Liver (tissue), 9 donors: ENCODE data around the gene TCEA2. TPM values are rescaled to one million over a fixed set of nuclear protein-coding genes. Genes with fewer than 3 reads are reported as not detected.

ENCODE experiments used
- DNase-seq: peaks from one replicate; pipeline ENCODE4 v3.0.0-alpha.2; 2017; ENCODE audit warnings: low spot score
- H3K27ac ChIP-seq, 2 donors: one replicate each; pipeline ENCODE4 v1.7.0; 2013; ENCODE audit warnings: inconsistent platforms in 2 of 2, low read length in 2 of 2, control low read depth in 1 of 2, low read depth in 1 of 2, mild to moderate bottlenecking in 1 of 2
- H3K27me3 ChIP-seq, 4 donors: one replicate each; pipeline versions ENCODE4 v1.6.1 to v1.7.0; 2013; ENCODE audit warnings: low read length in 3 of 4, inconsistent platforms in 1 of 4, mild to moderate bottlenecking in 1 of 4, moderate library complexity in 1 of 4; ENCODE audit not compliant: control insufficient read depth in 4 of 4, insufficient read depth in 4 of 4
- H3K36me3 ChIP-seq, 4 donors: one replicate each; pipeline versions ENCODE4 v1.6.1 to v1.7.0; 2013; ENCODE audit warnings: low read length in 3 of 4, mild to moderate bottlenecking in 3 of 4, low read depth in 1 of 4, moderate library complexity in 1 of 4; ENCODE audit not compliant: control insufficient read depth in 4 of 4, insufficient read depth in 3 of 4
- H3K4me1 ChIP-seq, 4 donors: one replicate each; pipeline versions ENCODE4 v1.6.1 to v1.7.0; 2013; ENCODE audit warnings: low read length in 3 of 4, mild to moderate bottlenecking in 3 of 4, moderate library complexity in 1 of 4; ENCODE audit not compliant: control insufficient read depth in 4 of 4, insufficient read depth in 4 of 4
- H3K4me3 ChIP-seq, 3 donors: one replicate each; pipeline versions ENCODE4 v1.6.1 to v1.7.0; 2013; ENCODE audit warnings: low read length in 3 of 3, control low read depth in 1 of 3, low read depth in 1 of 3, mild to moderate bottlenecking in 1 of 3
- H3K9ac ChIP-seq, 2 donors: one replicate each; pipeline ENCODE4 v1.7.0; 2013; ENCODE audit warnings: low read length in 2 of 2, mild to moderate bottlenecking in 2 of 2, moderate library complexity in 2 of 2, control low read depth in 1 of 2, low read depth in 1 of 2
- H3K9me3 ChIP-seq, 4 donors: one replicate each; pipeline versions ENCODE4 v1.6.1 to v1.7.0; 2013; ENCODE audit warnings: low read length in 3 of 4; ENCODE audit not compliant: control insufficient read depth in 4 of 4
- EGR1 ChIP-seq, 2 donors: IDR thresholded peaks; 2 replicates each; pipeline ENCODE4 v1.6.1; 2016 to 2018; ENCODE audit warnings: antibody characterized with exemption in 2 of 2, low read depth in 2 of 2
- FOXA1 ChIP-seq: IDR thresholded peaks from 2 replicates; pipeline ENCODE4 v1.6.1; 2016; ENCODE audit warnings: antibody characterized with exemption
- FOXA2 ChIP-seq: IDR thresholded peaks from 2 replicates; pipeline ENCODE4 v1.6.1; 2016; ENCODE audit warnings: antibody characterized with exemption
- GABPA ChIP-seq, 2 donors: IDR thresholded peaks in 1 of 2; conservative IDR thresholded peaks in 1 of 2; 2 replicates each; pipeline ENCODE4 v1.6.1; 2016; ENCODE audit warnings: antibody characterized with exemption in 2 of 2, mild to moderate bottlenecking in 1 of 2, moderate library complexity in 1 of 2
- HNF4A ChIP-seq, 2 donors: conservative IDR thresholded peaks; 2 replicates each; pipeline ENCODE4 v1.6.1; 2016; ENCODE audit warnings: antibody characterized with exemption in 2 of 2, mild to moderate bottlenecking in 2 of 2
- HNF4G ChIP-seq: IDR thresholded peaks from 2 replicates; pipeline ENCODE4 v1.6.1; 2016; ENCODE audit warnings: antibody characterized with exemption
- JUND ChIP-seq, 2 donors: IDR thresholded peaks; 2 replicates each; pipeline ENCODE4 v1.6.1; 2016; ENCODE audit warnings: antibody characterized with exemption in 2 of 2
- NR2F2 ChIP-seq: IDR thresholded peaks from 2 replicates; pipeline ENCODE4 v1.6.1; 2016; ENCODE audit warnings: antibody characterized with exemption
- RAD21 ChIP-seq, 2 donors: IDR thresholded peaks; 2 replicates each; pipeline ENCODE4 v1.6.1; 2016; ENCODE audit warnings: antibody characterized with exemption in 2 of 2, mild to moderate bottlenecking in 2 of 2
- RXRA ChIP-seq, 2 donors: IDR thresholded peaks; 2 replicates each; pipeline ENCODE4 v1.6.1; 2017 to 2018; ENCODE audit warnings: antibody characterized with exemption in 2 of 2, mild to moderate bottlenecking in 1 of 2
- SP1 ChIP-seq: IDR thresholded peaks from 2 replicates; pipeline ENCODE4 v1.6.1; 2018; ENCODE audit warnings: antibody characterized with exemption, mild to moderate bottlenecking
- TAF1 ChIP-seq: conservative IDR thresholded peaks from 2 replicates; pipeline ENCODE4 v1.6.1; 2016; ENCODE audit warnings: antibody characterized with exemption, mild to moderate bottlenecking
- YY1 ChIP-seq: IDR thresholded peaks from 2 replicates; pipeline ENCODE4 v1.6.1; 2016; ENCODE audit warnings: antibody characterized with exemption, mild to moderate bottlenecking
- WGBS: extraction: QIAGEN DNeasy Blood & Tissue Kit; methylation state at CpG from one replicate; pipeline ENCODE4 v1.1.7; 2013; 5-methylcytosine and 5-hydroxymethylcytosine counted together
- polyA plus RNA-seq, 2 donors: library from polyadenylated mRNA; stranded (reverse) in 1 of 2; unstranded in 1 of 2; fragments of 200-250 nt in 1 of 2; fragments of >200 nt in 1 of 2; fragmentation: Nextera tagmentation in 1 of 2; extraction: Ambion mirVana in 1 of 2; gene quantifications; one replicate each; pipeline versions ENCODE4 v1.2.1 to v1.2.3, GENCODE V29; 2013 to 2015
- total RNA-seq, 2 donors: library from RNA; depleted of rRNA; stranded (reverse); fragments of >200 nt; gene quantifications; one replicate each; pipeline ENCODE4 v1.2.3, GENCODE V29; 2014
- TF ChIP-seq, protein P1 (sequence below): fragments of 150-350 bp; IDR thresholded peaks from 2 replicates; pipeline ENCODE4 v1.5.1; 2017; ENCODE audit warnings: improper control_type of control experiment, low read depth, low read length; ENCODE audit not compliant: missing input control
- TF ChIP-seq, protein P2 (sequence below): IDR thresholded peaks from 2 replicates; pipeline ENCODE4 v1.6.1; 2016; ENCODE audit warnings: antibody characterized with exemption
- TF ChIP-seq, protein P3 (sequence below): IDR thresholded peaks from 2 replicates; pipeline ENCODE4 v1.6.1; 2016; ENCODE audit warnings: antibody characterized with exemption
- TF ChIP-seq, protein P4 (sequence below): IDR thresholded peaks from 2 replicates; pipeline ENCODE4 v1.6.1; 2016; ENCODE audit warnings: antibody characterized with exemption
- TF ChIP-seq, protein P5 (sequence below): IDR thresholded peaks from 2 replicates; pipeline ENCODE4 v1.6.1; 2016; ENCODE audit warnings: antibody characterized with exemption, mild to moderate bottlenecking
- donor health status: healthy.
- donor health status: healthy.
- donor health status: healthy.
- donor health status: healthy.
- donor health status: healthy.

TCEA2 gene
- total and polyA plus RNA-seq, 4 donors: 4.6 to 22.6 (median 11.8) TPM

DNA sequence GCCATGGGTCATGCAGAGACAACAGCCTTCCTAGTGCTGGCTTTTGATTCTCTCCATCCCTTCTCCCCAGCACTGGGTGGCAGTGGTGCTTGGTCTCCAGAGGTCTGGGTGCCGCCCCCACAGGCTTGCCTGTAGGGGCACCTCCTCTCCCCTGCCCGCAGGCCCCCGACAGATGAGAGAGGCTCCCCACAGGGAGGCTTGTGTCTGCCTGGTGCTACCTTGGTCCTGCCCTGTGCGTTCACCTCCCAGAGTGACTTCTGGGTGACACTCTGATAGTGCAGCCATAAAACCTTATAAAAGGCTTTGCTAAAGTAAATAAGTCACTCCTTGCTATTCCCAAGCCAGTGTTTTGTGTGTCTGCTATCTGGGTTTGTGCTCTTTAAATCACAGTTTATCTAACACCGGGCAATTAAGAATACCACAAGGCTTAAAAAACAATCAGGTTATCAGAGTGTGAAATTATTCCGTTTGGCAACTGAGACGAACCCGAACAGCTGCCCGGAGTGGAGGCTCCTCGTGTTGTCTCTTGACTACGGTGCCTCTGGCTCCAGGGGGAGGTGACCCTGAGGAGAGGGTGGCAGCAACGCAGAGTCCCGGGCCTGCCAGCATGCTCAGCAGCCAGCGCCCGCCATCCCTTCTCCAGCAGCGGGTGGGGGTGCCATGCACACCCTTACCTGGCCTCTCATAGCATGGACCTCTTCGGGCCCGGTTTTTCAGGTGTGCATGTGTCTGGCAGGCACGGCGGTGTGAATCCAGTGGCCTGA, 32.4 kb upstream of the TCEA2 start:
- Histone ChIP-seq H3K4me1 (peaks cover 0 to 3% (median 2%) of the 10 kb centered on the region in 4 donors), H3K4me3 (no peak overlapping the region), H3K9me3 (no peaks in the 10 kb centered on the region), H3K27ac (no peak overlapping the region), H3K27me3 (no peaks in the 10 kb centered on the region), H3K36me3 (peaks cover 18 to 79% (median 36%) of the 10 kb centered on the region in 4 donors), H3K9ac (no peak overlapping the region)
- TF ChIP-seq RAD21 (IDR thresholded peaks at IDR 0.05) (no peak), HNF4A (conservative IDR thresholded peaks at IDR 0.05) (no peak), HNF4G (no peak), SP1 (no peak), TAF1 (no peak), NR2F2 (no peak), RXRA (IDR thresholded peaks at IDR 0.05) (no peak), FOXA2 (no peak), GABPA (IDR thresholded peaks at IDR 0.05 in 1 of 2, conservative IDR thresholded peaks at IDR 0.05 in 1 of 2) (no peak), EGR1 (IDR thresholded peaks at IDR 0.05; ENCODE audit: low read depth in 2 of 2) (no peak), FOXA1 (no peak), YY1 (no peak), JUND (IDR thresholded peaks at IDR 0.05) (no peak)
- TF ChIP-seq, protein P1, sequence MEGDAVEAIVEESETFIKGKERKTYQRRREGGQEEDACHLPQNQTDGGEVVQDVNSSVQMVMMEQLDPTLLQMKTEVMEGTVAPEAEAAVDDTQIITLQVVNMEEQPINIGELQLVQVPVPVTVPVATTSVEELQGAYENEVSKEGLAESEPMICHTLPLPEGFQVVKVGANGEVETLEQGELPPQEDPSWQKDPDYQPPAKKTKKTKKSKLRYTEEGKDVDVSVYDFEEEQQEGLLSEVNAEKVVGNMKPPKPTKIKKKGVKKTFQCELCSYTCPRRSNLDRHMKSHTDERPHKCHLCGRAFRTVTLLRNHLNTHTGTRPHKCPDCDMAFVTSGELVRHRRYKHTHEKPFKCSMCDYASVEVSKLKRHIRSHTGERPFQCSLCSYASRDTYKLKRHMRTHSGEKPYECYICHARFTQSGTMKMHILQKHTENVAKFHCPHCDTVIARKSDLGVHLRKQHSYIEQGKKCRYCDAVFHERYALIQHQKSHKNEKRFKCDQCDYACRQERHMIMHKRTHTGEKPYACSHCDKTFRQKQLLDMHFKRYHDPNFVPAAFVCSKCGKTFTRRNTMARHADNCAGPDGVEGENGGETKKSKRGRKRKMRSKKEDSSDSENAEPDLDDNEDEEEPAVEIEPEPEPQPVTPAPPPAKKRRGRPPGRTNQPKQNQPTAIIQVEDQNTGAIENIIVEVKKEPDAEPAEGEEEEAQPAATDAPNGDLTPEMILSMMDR: no peak
- TF ChIP-seq, protein P2, sequence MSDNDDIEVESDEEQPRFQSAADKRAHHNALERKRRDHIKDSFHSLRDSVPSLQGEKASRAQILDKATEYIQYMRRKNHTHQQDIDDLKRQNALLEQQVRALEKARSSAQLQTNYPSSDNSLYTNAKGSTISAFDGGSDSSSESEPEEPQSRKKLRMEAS: no peak
- TF ChIP-seq, protein P3, sequence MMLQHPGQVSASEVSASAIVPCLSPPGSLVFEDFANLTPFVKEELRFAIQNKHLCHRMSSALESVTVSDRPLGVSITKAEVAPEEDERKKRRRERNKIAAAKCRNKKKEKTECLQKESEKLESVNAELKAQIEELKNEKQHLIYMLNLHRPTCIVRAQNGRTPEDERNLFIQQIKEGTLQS: no peak
- TF ChIP-seq, protein P4, sequence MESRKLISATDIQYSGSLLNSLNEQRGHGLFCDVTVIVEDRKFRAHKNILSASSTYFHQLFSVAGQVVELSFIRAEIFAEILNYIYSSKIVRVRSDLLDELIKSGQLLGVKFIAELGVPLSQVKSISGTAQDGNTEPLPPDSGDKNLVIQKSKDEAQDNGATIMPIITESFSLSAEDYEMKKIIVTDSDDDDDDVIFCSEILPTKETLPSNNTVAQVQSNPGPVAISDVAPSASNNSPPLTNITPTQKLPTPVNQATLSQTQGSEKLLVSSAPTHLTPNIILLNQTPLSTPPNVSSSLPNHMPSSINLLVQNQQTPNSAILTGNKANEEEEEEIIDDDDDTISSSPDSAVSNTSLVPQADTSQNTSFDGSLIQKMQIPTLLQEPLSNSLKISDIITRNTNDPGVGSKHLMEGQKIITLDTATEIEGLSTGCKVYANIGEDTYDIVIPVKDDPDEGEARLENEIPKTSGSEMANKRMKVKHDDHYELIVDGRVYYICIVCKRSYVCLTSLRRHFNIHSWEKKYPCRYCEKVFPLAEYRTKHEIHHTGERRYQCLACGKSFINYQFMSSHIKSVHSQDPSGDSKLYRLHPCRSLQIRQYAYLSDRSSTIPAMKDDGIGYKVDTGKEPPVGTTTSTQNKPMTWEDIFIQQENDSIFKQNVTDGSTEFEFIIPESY: no peak
- TF ChIP-seq, protein P5, sequence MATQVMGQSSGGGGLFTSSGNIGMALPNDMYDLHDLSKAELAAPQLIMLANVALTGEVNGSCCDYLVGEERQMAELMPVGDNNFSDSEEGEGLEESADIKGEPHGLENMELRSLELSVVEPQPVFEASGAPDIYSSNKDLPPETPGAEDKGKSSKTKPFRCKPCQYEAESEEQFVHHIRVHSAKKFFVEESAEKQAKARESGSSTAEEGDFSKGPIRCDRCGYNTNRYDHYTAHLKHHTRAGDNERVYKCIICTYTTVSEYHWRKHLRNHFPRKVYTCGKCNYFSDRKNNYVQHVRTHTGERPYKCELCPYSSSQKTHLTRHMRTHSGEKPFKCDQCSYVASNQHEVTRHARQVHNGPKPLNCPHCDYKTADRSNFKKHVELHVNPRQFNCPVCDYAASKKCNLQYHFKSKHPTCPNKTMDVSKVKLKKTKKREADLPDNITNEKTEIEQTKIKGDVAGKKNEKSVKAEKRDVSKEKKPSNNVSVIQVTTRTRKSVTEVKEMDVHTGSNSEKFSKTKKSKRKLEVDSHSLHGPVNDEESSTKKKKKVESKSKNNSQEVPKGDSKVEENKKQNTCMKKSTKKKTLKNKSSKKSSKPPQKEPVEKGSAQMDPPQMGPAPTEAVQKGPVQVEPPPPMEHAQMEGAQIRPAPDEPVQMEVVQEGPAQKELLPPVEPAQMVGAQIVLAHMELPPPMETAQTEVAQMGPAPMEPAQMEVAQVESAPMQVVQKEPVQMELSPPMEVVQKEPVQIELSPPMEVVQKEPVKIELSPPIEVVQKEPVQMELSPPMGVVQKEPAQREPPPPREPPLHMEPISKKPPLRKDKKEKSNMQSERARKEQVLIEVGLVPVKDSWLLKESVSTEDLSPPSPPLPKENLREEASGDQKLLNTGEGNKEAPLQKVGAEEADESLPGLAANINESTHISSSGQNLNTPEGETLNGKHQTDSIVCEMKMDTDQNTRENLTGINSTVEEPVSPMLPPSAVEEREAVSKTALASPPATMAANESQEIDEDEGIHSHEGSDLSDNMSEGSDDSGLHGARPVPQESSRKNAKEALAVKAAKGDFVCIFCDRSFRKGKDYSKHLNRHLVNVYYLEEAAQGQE: no peak
- DNase-seq: no peak
- WGBS: 90% methylated on average over 20 of the region's 20 CpGs
